ENCODE results near the gene TMEM219.

Gene TMEM219

DNA sequence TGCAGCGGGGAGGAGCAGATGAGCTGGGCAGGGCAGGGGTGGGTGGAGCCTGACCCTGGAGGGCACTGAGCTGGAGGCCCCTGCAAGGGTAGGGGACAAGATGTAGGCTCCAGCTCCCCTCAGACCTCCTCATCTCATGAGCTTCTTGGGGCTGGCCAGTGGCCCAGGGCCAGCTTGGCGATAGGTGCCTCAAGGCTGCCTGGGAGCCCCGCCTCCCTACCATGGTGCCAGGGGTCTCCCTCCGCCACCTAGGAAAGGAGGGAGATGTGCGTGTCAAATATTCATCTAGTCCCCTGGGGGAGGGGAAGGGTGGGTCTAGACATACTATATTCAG lies 29.7 kb downstream of the TMEM219 start:
- no peak overlapping the region for H3K9ac ChIP-seq (ENCODE audit: low read length)
- no peak overlapping the region for H3K27ac ChIP-seq (ENCODE audit: low read depth, low read length)
- H3K36me3 ChIP-seq (ENCODE audit: control insufficient read depth, insufficient read depth, low read length): peaks cover 73% of the 10 kb centered on the region

GRCh38 chr16:29992344-29992967 lies 30.6 kb downstream of the TMEM219 start:
- no peak overlapping the region for H3K27ac ChIP-seq (ENCODE audit: low read depth, low read length)

More for the DNA sequence above, 29.7 kb downstream of the TMEM219 start:
- Histone ChIP-seq H3K9me3 (ENCODE audit: control insufficient read depth, insufficient read depth, low read depth, low read length) (no peaks in the 10 kb centered on the region), H3K4me1 (ENCODE audit: control insufficient read depth, insufficient read depth, low read length) (no peaks in the 10 kb centered on the region), H3K4me3 (ENCODE audit: low read depth, low read length) (no peak overlapping the region), H3K27me3 (ENCODE audit: control insufficient read depth, insufficient read depth, low read length) (no peaks in the 10 kb centered on the region)

GRCh38 chr16:29993191-29993902 lies 31.5 kb downstream of the TMEM219 start:
- no peak overlapping the region for H3K27ac ChIP-seq (ENCODE audit: low read depth, low read length)
- no peaks in the 10 kb centered on the region for H3K27me3 ChIP-seq (ENCODE audit: control insufficient read depth, insufficient read depth, low read length)
- H3K4me1 ChIP-seq (ENCODE audit: control insufficient read depth, insufficient read depth, low read length): no peaks in the 10 kb centered on the region
- no peak overlapping the region for H3K4me3 ChIP-seq (ENCODE audit: low read depth, low read length)
- H3K36me3 ChIP-seq (ENCODE audit: control insufficient read depth, insufficient read depth, low read length): peaks cover 58% of the 10 kb centered on the region
- no peaks in the 10 kb centered on the region for H3K9me3 ChIP-seq (ENCODE audit: control insufficient read depth, insufficient read depth, low read depth, low read length)
- H3K9ac ChIP-seq (ENCODE audit: low read length): no peak overlapping the region

More at GRCh38 chr16:29992344-29992967, 30.6 kb downstream of the TMEM219 start:
- no peaks in the 10 kb centered on the region for H3K27me3 ChIP-seq (ENCODE audit: control insufficient read depth, insufficient read depth, low read length)
- no peaks in the 10 kb centered on the region for H3K9me3 ChIP-seq (ENCODE audit: control insufficient read depth, insufficient read depth, low read depth, low read length)
- no peaks in the 10 kb centered on the region for H3K4me1 ChIP-seq (ENCODE audit: control insufficient read depth, insufficient read depth, low read length)
- H3K36me3 ChIP-seq (ENCODE audit: control insufficient read depth, insufficient read depth, low read length): peaks cover 64% of the 10 kb centered on the region
- H3K9ac ChIP-seq (ENCODE audit: low read length): no peak overlapping the region
- H3K4me3 ChIP-seq (ENCODE audit: low read depth, low read length): no peak overlapping the region

- H3K4me3 ChIP-seq (ENCODE audit: low read depth, low read length): peak overlapping the region; percentile 87; the same call in 1 of the 2 replicates
- no peak overlapping the region for H3K27ac ChIP-seq (ENCODE audit: low read depth, low read length)
- no peak overlapping the region for H3K9ac ChIP-seq (ENCODE audit: low read length)
- no peaks in the 10 kb centered on the region for H3K9me3 ChIP-seq (ENCODE audit: control insufficient read depth, insufficient read depth, low read depth, low read length)
- no peaks in the 10 kb centered on the region for H3K27me3 ChIP-seq (ENCODE audit: control insufficient read depth, insufficient read depth, low read length)
- no peaks in the 10 kb centered on the region for H3K4me1 ChIP-seq (ENCODE audit: control insufficient read depth, insufficient read depth, low read length)
- peaks cover 51% of the 10 kb centered on the region for H3K36me3 ChIP-seq (ENCODE audit: control insufficient read depth, insufficient read depth, low read length)
Observed at GRCh38 chr16:29993903-29994599, 32.2 kb downstream of the TMEM219 start.

DNA sequence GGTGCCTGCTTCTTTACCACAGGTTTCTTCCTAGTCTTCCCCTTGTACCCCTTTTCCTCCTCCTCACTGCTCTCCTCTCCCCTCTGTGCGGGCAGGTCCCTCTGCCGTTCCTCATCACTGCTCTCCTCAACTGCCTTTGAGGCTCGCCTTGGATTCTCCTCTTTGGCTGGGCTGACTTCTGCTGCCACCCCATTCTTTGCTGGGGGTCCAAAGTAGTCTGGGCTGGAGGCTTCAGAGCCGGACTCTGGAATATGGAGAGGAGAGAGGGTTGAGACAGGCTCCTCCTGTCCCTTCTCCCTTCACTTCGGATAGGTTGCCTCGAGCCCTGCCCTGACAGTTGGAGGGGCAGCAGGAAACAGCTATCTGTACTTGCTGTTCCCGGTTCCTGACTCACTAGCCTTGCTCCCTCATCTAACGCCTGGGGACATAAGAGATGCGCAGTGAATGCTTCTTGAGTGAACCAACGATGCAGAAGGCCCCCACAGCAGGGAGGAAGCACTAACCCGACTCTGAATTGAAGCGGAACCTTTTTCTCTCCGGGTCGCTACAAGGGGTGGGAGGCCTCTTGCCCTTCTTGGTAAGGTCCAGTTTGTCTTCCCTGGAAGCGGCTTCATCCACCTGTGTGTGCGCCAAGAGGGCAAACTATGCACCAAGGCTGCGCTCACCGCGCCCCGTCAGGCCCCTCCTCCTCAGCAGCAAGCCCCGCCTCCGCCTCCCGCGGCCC lies 32.9 kb downstream of the TMEM219 start:
- H3K27me3 ChIP-seq (ENCODE audit: control insufficient read depth, insufficient read depth, low read length): no peaks in the 10 kb centered on the region
- H3K4me3 ChIP-seq (ENCODE audit: low read depth, low read length): peak overlapping the region; percentile 87
- H3K36me3 ChIP-seq (ENCODE audit: control insufficient read depth, insufficient read depth, low read length): peaks cover 49% of the 10 kb centered on the region
- H3K9ac ChIP-seq (ENCODE audit: low read length): peak overlapping the region; percentile 97
- H3K27ac ChIP-seq (ENCODE audit: low read depth, low read length): peak overlapping the region; percentile 95; the same call in 1 of the 2 replicates
- H3K9me3 ChIP-seq (ENCODE audit: control insufficient read depth, insufficient read depth, low read depth, low read length): no peaks in the 10 kb centered on the region
- H3K4me1 ChIP-seq (ENCODE audit: control insufficient read depth, insufficient read depth, low read length): no peaks in the 10 kb centered on the region

DNA sequence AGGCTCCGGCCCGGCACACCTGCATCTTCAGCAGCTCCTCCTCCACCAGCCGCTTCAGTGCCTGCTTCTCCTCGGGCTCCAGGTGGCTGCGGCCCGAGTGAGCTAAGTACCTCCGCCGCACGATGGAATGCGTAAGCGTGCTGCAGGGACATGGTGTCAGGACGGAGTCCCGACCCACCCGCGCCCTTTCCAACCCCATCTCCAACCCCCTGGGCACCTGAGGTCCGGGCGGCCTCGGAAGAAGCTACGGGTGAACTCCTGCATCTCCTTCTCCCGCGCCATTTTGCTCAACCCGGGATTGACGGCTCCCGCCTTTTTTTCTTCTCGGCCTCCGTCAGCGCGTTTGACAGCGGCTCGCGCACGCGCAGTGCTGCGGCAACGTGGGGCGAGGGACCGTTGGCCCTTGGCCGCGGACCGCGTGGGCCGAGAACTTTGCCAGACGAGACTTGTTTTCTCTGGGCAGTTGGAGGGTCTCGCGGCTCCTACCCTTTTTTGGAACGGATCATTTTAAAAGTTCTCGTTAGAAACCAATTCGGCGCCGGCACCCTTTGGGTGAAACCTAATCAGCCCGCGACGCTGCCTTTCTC lies 33.5 kb downstream of the TMEM219 start, which contains the start of gene HIRIP3:
Gene HIRIP3 (minus strand): TSS at position 294 of the 587 bp plus-strand sequence. CDS start 12 bp downstream, at position 282.
- no peaks in the 10 kb centered on the region for H3K4me1 ChIP-seq (ENCODE audit: control insufficient read depth, insufficient read depth, low read length)

GRCh38 chr16:29995911-29996765 lies 34.3 kb downstream of the TMEM219 start, which contains the start of gene INO80E:
Gene INO80E, plus strand, starts transcription at chr16:29996241. Its CDS starts 70 bp downstream, at chr16:29996311.
- peak within 1 kb of the TSS; percentile 87 for H3K4me3 ChIP-seq (ENCODE audit: low read depth, low read length)
- H3K9ac ChIP-seq (ENCODE audit: low read length): peak within 1 kb of the TSS; percentile 97
- no peaks in the 10 kb centered on the region for H3K4me1 ChIP-seq (ENCODE audit: control insufficient read depth, insufficient read depth, low read length)
- H3K36me3 ChIP-seq (ENCODE audit: control insufficient read depth, insufficient read depth, low read length): peaks cover 39% of the 10 kb centered on the region
- no peaks in the 10 kb centered on the region for H3K27me3 ChIP-seq (ENCODE audit: control insufficient read depth, insufficient read depth, low read length)
- no peaks in the 10 kb centered on the region for H3K9me3 ChIP-seq (ENCODE audit: control insufficient read depth, insufficient read depth, low read depth, low read length)
- H3K27ac ChIP-seq (ENCODE audit: low read depth, low read length): peak within 1 kb of the TSS; percentile 95

More for the DNA sequence above, 33.5 kb downstream of the TMEM219 start, which contains the start of gene HIRIP3:
- H3K27ac ChIP-seq (ENCODE audit: low read depth, low read length): peak within 1 kb of the TSS; percentile 95
- peak within 1 kb of the TSS; percentile 97 for H3K9ac ChIP-seq (ENCODE audit: low read length)
- H3K4me3 ChIP-seq (ENCODE audit: low read depth, low read length): peak within 1 kb of the TSS; percentile 87
- H3K27me3 ChIP-seq (ENCODE audit: control insufficient read depth, insufficient read depth, low read length): no peaks in the 10 kb centered on the region
- H3K36me3 ChIP-seq (ENCODE audit: control insufficient read depth, insufficient read depth, low read length): peaks cover 45% of the 10 kb centered on the region
- no peaks in the 10 kb centered on the region for H3K9me3 ChIP-seq (ENCODE audit: control insufficient read depth, insufficient read depth, low read depth, low read length)

DNA sequence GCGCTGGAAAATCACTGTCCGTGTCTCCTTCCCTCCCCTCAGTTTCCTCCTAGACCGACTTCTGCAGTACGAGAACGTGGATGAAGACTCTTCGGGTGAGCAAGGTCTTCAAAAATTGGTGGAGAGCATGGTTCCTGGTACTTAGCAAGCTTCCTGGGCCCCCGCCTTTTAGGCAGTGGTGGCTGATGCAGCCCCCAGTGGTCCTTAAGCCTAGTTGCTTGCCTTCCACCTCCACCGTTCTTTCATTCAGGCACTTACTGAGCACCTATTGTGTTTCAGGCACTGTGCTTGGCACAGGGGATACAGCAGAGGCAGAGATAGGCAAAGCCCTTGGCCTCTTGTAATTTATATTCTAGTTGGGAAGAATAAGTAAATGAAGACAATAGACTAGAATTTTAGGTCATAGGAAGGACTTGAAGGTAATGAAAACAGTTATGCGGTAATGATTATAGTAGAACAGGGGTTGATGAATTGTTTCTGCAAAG lies 34.9 kb downstream of the TMEM219 start:
- H3K4me1 ChIP-seq (ENCODE audit: control insufficient read depth, insufficient read depth, low read length): no peaks in the 10 kb centered on the region
- no peak overlapping the region for H3K27ac ChIP-seq (ENCODE audit: low read depth, low read length)
- no peaks in the 10 kb centered on the region for H3K27me3 ChIP-seq (ENCODE audit: control insufficient read depth, insufficient read depth, low read length)
- no peaks in the 10 kb centered on the region for H3K9me3 ChIP-seq (ENCODE audit: control insufficient read depth, insufficient read depth, low read depth, low read length)
- H3K36me3 ChIP-seq (ENCODE audit: control insufficient read depth, insufficient read depth, low read length): peaks cover 34% of the 10 kb centered on the region
- peak overlapping the region; percentile 87 for H3K4me3 ChIP-seq (ENCODE audit: low read depth, low read length)
- peak overlapping the region; percentile 74 for H3K9ac ChIP-seq (ENCODE audit: low read length)

- no peak overlapping the region for H3K4me3 ChIP-seq (ENCODE audit: low read depth, low read length)
- H3K9me3 ChIP-seq (ENCODE audit: control insufficient read depth, insufficient read depth, low read depth, low read length): no peaks in the 10 kb centered on the region
- no peaks in the 10 kb centered on the region for H3K27me3 ChIP-seq (ENCODE audit: control insufficient read depth, insufficient read depth, low read length)
- no peak overlapping the region for H3K27ac ChIP-seq (ENCODE audit: low read depth, low read length)
- H3K4me1 ChIP-seq (ENCODE audit: control insufficient read depth, insufficient read depth, low read length): no peaks in the 10 kb centered on the region
- H3K36me3 ChIP-seq (ENCODE audit: control insufficient read depth, insufficient read depth, low read length): peaks cover 31% of the 10 kb centered on the region
- H3K9ac ChIP-seq (ENCODE audit: low read length): no peak overlapping the region
Observed at GRCh38 chr16:29999605-30000004, 37.7 kb downstream of the TMEM219 start.

Data from HUES6 (cell line).